ENCODE results near the gene GPR171.
A peak's percentile ranks its signal among the peaks of the same experiment; 100 is the strongest.
"Not testable (repeated sequence)": the region's sequence is repeated elsewhere in the genome, so short reads cannot be mapped to it uniquely, and the experiment has no call there.

The GPR171 gene

DNA sequence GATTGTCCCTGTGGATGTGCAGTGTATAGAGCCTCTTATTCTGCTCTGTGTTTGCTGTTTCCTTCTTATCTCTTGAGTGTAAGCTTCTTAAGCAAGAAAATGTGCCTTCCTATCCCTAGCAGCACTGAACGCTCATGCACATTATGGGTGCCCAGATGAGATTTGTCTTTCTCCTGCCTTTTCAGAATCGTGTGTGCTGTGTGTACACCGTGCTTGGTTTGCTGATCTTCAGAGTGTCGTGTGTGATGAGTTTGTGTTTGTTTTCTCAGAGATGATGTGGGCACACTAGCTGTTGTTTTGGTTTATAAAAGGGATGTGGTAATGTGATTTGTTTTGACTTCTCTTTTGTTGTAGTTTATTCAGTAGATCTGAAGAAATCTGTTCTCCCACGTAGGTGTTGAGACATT, 19.7 kb downstream of the GPR171 start:
- peaks cover 25% of the 10 kb centered on the region for H3K4me1 Mint-ChIP-seq
- no peak for DNase-seq (ENCODE audit: low spot score in 2 of 2)
- no peaks in the 10 kb centered on the region for H3K36me3 Mint-ChIP-seq (ENCODE audit: insufficient read depth)
- H3K9me3 Mint-ChIP-seq: no peaks in the 10 kb centered on the region
- H3K27me3 Mint-ChIP-seq: no peaks in the 10 kb centered on the region
- peak overlapping the region; percentile 78 for H3K27ac Mint-ChIP-seq (ENCODE audit: low read depth)
- peak overlapping the region; percentile 54 for H3K4me3 Mint-ChIP-seq
- ATAC-seq (replicated peaks; ENCODE audit: extremely low read depth, poor library complexity, severe bottlenecking): peak; percentile 78

DNA sequence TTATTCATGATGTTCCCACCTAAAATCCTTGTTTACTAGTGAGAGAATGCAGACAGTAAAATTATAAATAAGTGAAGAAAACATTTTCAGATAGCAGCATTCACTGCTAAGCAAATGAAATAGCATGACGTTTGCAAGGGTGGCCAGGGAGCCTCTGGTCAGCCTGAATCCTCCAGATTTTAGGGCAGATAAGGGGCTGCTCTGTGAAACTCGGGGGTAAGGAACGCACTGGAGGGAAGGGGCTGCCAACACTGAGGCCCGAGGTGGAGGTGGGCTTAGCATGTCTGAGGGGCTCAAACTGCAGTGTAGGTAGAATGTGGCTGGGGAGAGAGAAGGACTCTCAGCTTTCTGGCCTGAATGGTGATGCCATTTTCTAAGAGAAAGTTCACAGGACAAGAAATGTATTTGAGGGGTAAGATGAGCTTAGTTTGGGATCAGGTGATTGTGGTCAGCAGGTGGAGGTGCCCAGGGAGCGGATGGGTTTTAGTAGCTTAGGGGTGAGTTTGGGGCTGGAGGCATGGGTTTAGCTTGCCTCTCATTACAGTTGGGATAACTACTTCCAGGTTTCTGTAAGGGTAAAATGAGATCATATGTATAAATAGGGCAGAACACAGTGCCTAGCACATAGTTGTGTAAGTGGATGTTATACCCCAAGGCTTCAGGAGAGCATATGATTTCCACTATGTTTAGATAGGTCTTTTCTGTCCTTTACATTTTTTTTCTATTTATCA, 20.5 kb downstream of the GPR171 start:
- Mint-ChIP-seq H3K36me3 (ENCODE audit: insufficient read depth) (no peaks in the 10 kb centered on the region), H3K27ac (ENCODE audit: low read depth) (peak overlapping the region; percentile 78), H3K27me3 (no peaks in the 10 kb centered on the region), H3K9me3 (no peaks in the 10 kb centered on the region), H3K4me1 (peaks cover 25% of the 10 kb centered on the region), H3K4me3 (no peak overlapping the region)
- DNase-seq (ENCODE audit: low spot score in 2 of 2) (no peak), ATAC-seq (replicated peaks; ENCODE audit: extremely low read depth, poor library complexity, severe bottlenecking) (no peak)

DNA sequence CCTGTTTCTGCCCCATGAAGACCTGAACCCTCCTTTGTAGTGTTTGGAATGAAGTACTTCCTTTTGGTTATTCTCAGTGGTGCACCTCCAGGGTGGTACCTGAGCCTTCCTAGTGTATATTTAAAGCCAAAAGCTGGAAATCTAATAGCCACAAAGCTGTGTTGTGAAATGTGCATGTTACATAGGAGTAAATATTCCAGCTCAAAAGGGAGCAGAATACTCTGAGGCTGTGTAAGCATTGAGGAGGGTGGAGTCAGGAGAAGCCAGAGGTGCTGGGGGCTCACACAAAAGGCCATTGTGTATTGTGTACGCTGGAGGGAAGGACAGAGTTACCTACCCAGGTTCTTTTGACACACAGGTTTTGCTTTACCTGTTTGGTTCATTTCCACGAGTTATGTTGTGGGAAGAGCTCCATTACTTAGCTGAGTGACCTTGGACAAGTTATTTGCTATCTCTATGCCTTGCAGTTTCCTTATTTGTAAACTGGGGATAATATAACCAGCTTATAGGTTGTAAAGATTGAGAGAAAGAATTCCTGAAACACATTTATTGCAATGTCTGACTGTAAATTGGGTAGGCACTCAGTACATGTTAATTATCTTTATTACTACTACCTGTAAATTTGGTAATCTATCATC, 24.7 kb downstream of the GPR171 start:
- Mint-ChIP-seq H3K9me3 (no peaks in the 10 kb centered on the region), H3K36me3 (ENCODE audit: insufficient read depth) (no peaks in the 10 kb centered on the region), H3K27me3 (no peaks in the 10 kb centered on the region), H3K4me1 (peaks cover 13% of the 10 kb centered on the region), H3K4me3 (no peak overlapping the region), H3K27ac (ENCODE audit: low read depth) (no peak overlapping the region)
- DNase-seq (ENCODE audit: low spot score in 2 of 2) (no peak), ATAC-seq (replicated peaks; ENCODE audit: extremely low read depth, poor library complexity, severe bottlenecking) (no peak)

DNA sequence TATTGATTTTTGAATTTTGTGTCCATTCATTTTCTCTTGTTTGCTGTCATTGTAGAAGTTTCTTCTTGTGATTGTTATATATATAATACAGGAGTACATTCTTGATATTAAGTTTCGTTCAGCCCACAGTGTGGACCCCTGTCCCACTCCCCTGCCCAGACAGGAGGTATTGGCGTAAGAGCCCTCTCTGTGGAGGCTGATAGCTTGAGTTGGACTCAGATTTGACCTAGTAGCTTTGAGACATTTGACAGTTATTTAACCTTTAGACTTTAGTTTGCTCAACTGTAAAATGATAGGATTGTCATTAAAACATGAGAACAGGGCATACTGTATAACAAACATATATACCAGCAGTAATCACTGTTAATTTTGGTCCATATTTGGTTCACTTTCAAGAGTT, 27.1 kb downstream of the GPR171 start:
- Mint-ChIP-seq H3K9me3 (no peaks in the 10 kb centered on the region), H3K36me3 (ENCODE audit: insufficient read depth) (peaks cover 1% of the 10 kb centered on the region), H3K27me3 (no peaks in the 10 kb centered on the region), H3K27ac (ENCODE audit: low read depth) (no peak overlapping the region), H3K4me3 (no peak overlapping the region), H3K4me1 (peaks cover 13% of the 10 kb centered on the region)
- ATAC-seq (replicated peaks; ENCODE audit: extremely low read depth, poor library complexity, severe bottlenecking): no peak
- no peak for DNase-seq (ENCODE audit: low spot score in 2 of 2)

DNA sequence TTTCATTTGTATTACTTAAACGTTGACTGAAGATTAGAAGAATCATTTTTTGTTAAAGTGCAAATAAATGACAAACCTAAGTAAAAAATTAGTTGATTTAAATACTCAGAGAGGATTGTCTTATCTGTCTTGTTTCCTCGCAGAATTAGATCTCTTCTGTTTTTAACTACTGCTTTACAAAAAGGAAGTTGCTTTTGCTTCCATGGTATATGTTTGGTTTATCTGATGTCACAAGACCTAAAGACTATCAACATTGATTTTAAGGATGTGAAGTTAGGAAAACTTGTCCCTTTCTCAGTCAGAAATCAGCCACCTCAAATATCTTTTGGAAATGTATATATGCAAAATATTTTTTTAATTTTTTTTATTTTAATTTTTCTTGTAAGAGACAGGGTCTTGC, 28.7 kb downstream of the GPR171 start:
- H3K27me3 Mint-ChIP-seq: no peaks in the 10 kb centered on the region
- no peak overlapping the region for H3K27ac Mint-ChIP-seq (ENCODE audit: low read depth)
- no peak for ATAC-seq (replicated peaks; ENCODE audit: extremely low read depth, poor library complexity, severe bottlenecking)

DNA sequence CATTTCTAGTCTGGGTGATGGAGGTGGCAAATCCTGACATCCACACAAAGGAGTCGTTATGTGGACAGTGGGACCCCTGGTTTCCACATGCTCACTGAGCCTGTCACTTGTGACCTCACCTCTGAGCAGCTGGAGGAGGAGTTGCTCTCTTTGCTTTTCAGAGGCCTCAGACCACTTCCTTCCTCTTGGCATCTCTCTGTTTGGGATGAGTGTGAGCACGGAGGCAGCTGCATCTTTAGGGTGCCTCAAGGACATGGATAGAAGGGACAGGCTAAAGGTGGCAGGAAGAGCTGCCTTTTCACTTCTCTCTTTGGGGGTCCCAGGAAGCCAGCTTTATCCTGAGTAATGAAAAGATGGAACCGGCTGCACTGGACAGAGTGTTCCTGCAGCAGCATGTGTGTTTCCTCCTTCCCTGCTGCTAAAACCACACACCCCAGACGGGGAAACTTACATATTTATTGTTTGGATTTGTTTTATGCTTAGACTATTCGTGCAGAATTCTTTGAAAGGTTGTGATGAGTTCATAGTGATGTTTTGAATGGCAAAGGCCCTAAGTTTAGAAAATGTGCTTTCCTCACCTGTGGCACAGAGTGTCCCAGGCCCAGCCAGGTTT, 31.8 kb downstream of the GPR171 start:
- peaks cover 28% of the 10 kb centered on the region for H3K4me1 Mint-ChIP-seq
- ATAC-seq (replicated peaks; ENCODE audit: extremely low read depth, poor library complexity, severe bottlenecking) (peak; percentile 73), DNase-seq (ENCODE audit: low spot score in 2 of 2) (no peak)
- no peaks in the 10 kb centered on the region for H3K27me3 Mint-ChIP-seq
- peak overlapping the region; percentile 81 for H3K27ac Mint-ChIP-seq (ENCODE audit: low read depth)
- H3K9me3 Mint-ChIP-seq: no peaks in the 10 kb centered on the region
- H3K4me3 Mint-ChIP-seq: peak overlapping the region; percentile 38
- H3K36me3 Mint-ChIP-seq (ENCODE audit: insufficient read depth): peaks cover 4% of the 10 kb centered on the region

More for the DNA sequence above, 28.7 kb downstream of the GPR171 start:
- no peak for DNase-seq (ENCODE audit: low spot score in 2 of 2)
- Mint-ChIP-seq H3K9me3 (no peaks in the 10 kb centered on the region), H3K4me1 (peaks cover 28% of the 10 kb centered on the region), H3K4me3 (no peak overlapping the region), H3K36me3 (ENCODE audit: insufficient read depth) (peaks cover 2% of the 10 kb centered on the region)

DNA sequence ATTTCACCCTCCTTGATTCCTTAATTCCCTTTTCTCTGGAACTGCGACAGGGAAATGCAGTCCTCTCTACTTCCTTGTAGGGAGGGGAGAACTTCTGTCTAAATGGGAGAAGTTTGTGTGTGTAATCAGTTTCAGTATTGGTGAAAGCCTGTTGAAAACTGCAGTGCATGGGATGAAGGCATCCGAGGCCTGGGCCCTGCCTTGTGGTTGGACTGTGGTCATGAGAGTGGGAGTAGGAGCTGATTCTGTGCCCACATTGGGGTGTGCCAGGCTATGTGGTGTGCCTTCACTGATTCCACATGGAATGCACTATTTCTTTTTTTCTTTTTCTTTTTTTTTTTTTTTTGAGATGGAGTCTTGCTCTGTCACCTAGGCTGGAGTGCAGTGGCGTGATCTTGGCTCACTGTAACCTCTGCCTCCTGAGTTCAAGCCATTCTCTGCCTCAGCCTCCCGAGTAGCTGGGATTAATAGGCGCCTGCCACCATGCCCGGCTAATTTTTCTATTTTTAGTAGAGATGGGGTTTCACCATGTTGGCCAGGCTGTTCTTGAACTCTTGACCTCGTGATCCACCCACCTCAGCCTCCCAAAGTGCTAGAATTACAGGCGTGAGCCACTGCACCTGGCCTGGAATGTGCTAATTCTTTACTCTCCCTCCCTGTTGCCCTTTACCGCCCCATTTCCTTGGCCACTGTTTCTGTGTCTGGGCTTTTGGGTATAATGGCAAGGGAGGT, 32.9 kb downstream of the GPR171 start:
- Mint-ChIP-seq H3K27ac (ENCODE audit: low read depth) (peak overlapping the region; percentile 81), H3K4me3 (peak overlapping the region; percentile 38), H3K4me1 (peaks cover 28% of the 10 kb centered on the region)
- peak; percentile 15 for ATAC-seq (replicated peaks; ENCODE audit: extremely low read depth, poor library complexity, severe bottlenecking)
- not testable (repeated sequence) for H3K36me3 Mint-ChIP-seq (ENCODE audit: insufficient read depth); DNase-seq (ENCODE audit: low spot score in 2 of 2); H3K27me3 Mint-ChIP-seq; H3K9me3 Mint-ChIP-seq

DNA sequence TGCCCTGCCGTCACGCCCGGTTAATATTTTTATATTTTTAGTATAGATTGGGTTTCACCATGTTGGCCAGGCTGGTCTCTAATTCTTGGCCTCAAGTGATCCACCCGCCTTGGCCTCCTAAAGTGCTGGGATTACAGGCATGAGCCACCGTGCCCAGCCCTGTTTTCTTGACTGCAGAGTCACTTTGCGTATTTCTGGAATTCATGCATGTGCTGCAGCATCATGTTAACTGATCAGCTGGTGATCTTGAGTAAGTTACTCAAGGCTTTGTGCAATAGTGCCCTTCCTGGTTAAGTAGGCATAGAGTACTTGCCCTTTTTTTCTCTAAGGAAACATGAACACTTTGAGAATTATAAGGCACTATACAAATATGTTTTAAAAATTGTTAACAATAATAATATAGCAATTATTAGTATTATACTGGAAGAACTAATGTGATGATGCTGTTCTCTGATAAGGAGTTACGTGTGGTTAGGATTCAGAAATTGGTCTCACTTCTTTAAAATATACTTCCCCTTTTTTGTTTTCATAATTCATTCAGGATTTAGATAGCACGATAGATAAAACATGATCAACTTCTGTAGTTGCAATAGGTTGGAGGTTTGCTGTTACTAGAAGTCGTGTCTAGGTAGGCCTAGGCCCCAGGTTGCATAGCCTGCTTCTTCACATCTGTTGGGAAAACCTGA, 33.6 kb downstream of the GPR171 start:
- peaks cover 6% of the 10 kb centered on the region for H3K36me3 Mint-ChIP-seq (ENCODE audit: insufficient read depth)
- peak overlapping the region; percentile 81 for H3K27ac Mint-ChIP-seq (ENCODE audit: low read depth)
- no peaks in the 10 kb centered on the region for H3K9me3 Mint-ChIP-seq
- no peak for ATAC-seq (replicated peaks; ENCODE audit: extremely low read depth, poor library complexity, severe bottlenecking)
- peaks cover 28% of the 10 kb centered on the region for H3K4me1 Mint-ChIP-seq
- no peaks in the 10 kb centered on the region for H3K27me3 Mint-ChIP-seq
- no peak for DNase-seq (ENCODE audit: low spot score in 2 of 2)
- H3K4me3 Mint-ChIP-seq: no peak overlapping the region

DNA sequence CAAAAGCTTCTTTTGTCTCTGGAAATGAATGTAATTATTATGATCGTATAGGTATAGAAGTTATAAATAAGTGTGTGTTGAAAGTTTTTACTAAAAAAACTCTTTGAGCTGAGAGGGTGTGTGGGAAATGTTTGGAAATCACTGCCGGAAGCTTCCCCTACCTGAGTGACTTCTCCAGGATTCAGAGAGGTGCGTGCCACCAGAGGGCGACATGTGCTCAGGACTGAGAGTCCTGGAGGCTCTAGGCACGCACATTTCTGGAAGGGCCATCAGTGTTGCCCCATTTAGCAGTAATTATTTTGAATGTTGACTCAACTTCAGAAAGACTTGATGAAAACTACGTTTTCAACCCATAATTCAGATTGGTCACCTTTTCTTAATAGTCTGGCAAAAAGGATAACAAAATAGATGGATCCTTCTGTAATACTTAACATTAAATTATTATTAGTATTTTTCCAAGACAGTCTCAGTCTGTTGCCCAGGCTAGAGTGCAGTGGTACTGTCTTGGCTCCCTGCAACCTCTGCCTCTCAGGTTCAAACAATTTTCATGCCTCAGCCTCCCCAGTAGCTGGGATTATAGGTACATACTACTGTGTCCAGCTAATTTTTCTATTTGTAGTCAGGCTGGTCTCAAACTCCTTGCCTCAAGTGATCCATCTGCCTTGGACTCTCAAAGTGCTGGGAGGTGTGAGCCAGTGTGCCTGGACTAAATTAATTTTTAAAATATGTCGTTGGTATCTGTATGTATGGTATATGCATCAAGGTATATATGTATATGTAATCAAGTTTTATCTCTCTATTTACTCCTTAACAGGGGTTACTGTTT, 34.5 kb downstream of the GPR171 start:
- H3K9me3 Mint-ChIP-seq: no peaks in the 10 kb centered on the region
- H3K36me3 Mint-ChIP-seq (ENCODE audit: insufficient read depth): peaks cover 6% of the 10 kb centered on the region
- peak; percentile 62 to 69 for DNase-seq (ENCODE audit: low spot score in 2 of 2)
- ATAC-seq (replicated peaks; ENCODE audit: extremely low read depth, poor library complexity, severe bottlenecking): peak; percentile 63
- H3K4me3 Mint-ChIP-seq: no peak overlapping the region
- H3K4me1 Mint-ChIP-seq: peaks cover 28% of the 10 kb centered on the region
- H3K27ac Mint-ChIP-seq (ENCODE audit: low read depth): no peak overlapping the region
- no peaks in the 10 kb centered on the region for H3K27me3 Mint-ChIP-seq

DNA sequence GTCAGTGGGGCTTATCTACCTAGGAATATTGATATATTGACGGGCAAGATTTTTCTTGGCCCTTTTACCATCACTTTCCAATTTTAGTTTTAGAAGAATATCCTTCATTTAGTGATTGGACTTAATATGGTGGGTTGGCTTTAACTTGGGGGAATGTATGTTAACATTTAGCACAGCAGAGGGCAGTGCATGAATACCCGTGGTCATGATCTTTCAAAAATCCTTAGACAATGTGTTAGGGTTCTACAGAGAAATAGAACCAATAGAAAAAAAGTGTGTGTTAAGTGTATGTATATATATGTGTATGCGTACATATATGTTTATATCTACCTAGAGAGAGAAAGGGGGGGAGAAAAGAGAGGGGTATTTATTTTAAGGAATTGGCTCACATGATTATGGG, 36.9 kb downstream of the GPR171 start:
- Mint-ChIP-seq H3K9me3 (no peaks in the 10 kb centered on the region), H3K36me3 (ENCODE audit: insufficient read depth) (peaks cover 6% of the 10 kb centered on the region), H3K27ac (ENCODE audit: low read depth) (no peak overlapping the region), H3K27me3 (no peaks in the 10 kb centered on the region), H3K4me3 (no peak overlapping the region), H3K4me1 (peaks cover 17% of the 10 kb centered on the region)
- no peak for DNase-seq (ENCODE audit: low spot score in 2 of 2)
- no peak for ATAC-seq (replicated peaks; ENCODE audit: extremely low read depth, poor library complexity, severe bottlenecking)

DNA sequence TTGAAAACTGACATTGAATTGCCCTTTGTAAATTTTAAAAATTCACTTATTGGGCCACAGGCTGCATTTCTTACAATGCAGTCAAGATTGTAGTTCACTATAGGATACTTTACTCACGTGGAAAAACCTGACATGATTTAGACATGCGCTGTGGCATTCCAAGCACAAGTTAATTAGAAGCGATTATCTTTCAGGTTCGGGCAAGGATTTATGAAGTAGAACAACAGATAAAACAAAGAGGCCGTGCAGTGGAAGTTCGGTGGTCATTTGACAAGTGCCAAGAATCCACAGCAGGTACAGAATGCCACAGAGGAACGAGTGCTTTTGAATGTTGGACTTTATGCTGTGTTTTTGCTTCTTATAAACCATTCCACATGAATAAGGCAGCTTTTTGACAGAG, 37.8 kb downstream of the GPR171 start:
- no peak overlapping the region for H3K27ac Mint-ChIP-seq (ENCODE audit: low read depth)
- DNase-seq (ENCODE audit: low spot score in 2 of 2) (no peak), ATAC-seq (replicated peaks; ENCODE audit: extremely low read depth, poor library complexity, severe bottlenecking) (no peak)
- H3K27me3 Mint-ChIP-seq: peaks cover 8% of the 10 kb centered on the region
- H3K4me1 Mint-ChIP-seq: peaks cover 8% of the 10 kb centered on the region
- H3K4me3 Mint-ChIP-seq: no peak overlapping the region
- peaks cover 3% of the 10 kb centered on the region for H3K36me3 Mint-ChIP-seq (ENCODE audit: insufficient read depth)
- no peaks in the 10 kb centered on the region for H3K9me3 Mint-ChIP-seq
